Skin epidermis (tissue), 12 donors: ENCODE measurements around the gene CHMP1A.
"Not testable (repeated sequence)": the region's sequence is repeated elsewhere in the genome, so short reads cannot be mapped to it uniquely, and the experiment has no call there.

Source experiments
- H3K27ac ChIP-seq, 21 experiments: fragments of 200-600 bp; sonication (generic) in 11 of 21; one replicate each; pipeline ENCODE4 v1.5.0; 2020; ENCODE audit warnings: mild to moderate bottlenecking in 3 of 21, inconsistent platforms in 2 of 21, moderate library complexity in 2 of 21
- H3K4me3 ChIP-seq, 7 experiments: fragments of 200-600 bp; sonication (generic) in 2 of 7; one replicate each; pipeline ENCODE4 v1.5.0; 2020; ENCODE audit warnings: inconsistent platforms in 2 of 7, mild to moderate bottlenecking in 2 of 7, moderate library complexity in 1 of 7

CHMP1A gene

DNA sequence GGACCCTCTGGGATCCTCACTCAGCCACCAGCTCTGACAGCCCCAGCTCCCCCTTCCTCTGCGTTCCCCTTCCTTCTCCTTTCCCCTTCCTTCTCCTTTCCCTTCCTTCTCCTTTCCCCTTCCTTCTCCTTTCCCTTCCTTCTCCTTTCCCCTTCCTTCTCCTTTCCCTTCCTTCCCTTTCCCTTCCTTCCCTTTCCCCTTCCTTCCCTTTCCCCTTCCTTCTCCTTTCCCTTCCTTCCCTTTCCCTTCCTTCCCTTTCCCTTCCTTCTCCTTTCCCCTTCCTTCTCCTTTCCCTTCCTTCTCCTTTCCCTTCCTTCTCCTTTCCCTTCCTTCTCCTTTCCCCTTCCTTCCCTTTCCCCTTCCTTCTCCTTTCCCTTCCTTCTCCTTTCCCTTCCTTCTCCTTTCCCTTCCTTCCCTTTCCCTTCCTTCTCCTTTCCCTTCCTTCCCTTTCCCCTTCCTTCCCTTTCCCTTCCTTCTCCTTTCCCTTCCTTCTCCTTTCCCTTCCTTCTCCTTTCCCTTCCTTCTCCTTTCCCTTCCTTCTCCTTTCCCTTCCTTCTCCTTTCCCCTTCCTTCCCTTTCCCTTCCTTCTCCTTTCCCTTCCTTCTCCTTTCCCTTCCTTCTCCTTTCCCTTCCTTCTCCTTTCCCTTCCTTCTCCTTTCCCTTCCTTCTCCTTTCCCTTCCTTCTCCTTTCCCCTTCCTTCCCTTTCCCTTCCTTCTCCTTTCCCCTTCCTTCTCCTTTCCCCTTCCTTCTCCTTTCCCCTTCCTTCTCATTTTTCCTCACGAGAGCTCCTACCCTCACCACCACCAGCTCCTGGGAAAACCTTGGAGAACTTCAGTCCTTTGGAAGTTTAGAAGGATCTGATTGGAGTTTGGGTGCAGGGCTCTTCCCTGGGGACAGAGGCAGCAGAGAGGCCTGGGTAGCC is 22.8 kb downstream of the CHMP1A start:
- not testable (repeated sequence) for H3K4me3 ChIP-seq, H3K27ac ChIP-seq

DNA sequence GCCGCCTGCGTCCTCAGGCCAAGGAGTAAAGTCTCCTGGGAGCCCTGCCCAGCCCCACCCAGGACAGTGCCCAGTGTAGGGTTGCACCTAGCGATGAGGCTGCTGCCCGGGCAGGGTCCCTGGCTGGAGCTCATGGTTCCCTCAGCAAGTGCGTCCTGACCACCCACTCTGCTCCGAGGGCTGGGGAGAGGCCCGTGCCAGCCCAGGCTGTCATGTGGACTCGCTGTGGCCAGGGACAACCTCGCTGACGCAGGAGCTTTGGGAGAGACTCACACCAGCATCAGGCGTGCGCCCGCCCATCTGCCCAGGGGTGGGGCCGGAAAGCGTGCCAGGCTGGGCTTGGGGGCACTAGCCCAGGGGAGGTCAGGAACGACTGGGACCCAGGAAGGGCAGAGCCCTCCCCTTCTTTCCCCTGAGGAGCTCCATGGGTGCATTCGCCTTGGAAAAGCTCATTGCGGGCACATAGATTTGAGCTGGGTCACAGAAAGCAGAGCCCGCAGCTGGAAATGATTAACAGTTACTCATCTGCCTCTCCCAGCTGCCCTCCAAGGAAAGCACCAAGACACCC is 24.4 kb downstream of the CHMP1A start:
- Histone ChIP-seq H3K27ac (peak overlapping the region in 1 of 21 experiments; percentile 17), H3K4me3 (no peak overlapping the region)

DNA sequence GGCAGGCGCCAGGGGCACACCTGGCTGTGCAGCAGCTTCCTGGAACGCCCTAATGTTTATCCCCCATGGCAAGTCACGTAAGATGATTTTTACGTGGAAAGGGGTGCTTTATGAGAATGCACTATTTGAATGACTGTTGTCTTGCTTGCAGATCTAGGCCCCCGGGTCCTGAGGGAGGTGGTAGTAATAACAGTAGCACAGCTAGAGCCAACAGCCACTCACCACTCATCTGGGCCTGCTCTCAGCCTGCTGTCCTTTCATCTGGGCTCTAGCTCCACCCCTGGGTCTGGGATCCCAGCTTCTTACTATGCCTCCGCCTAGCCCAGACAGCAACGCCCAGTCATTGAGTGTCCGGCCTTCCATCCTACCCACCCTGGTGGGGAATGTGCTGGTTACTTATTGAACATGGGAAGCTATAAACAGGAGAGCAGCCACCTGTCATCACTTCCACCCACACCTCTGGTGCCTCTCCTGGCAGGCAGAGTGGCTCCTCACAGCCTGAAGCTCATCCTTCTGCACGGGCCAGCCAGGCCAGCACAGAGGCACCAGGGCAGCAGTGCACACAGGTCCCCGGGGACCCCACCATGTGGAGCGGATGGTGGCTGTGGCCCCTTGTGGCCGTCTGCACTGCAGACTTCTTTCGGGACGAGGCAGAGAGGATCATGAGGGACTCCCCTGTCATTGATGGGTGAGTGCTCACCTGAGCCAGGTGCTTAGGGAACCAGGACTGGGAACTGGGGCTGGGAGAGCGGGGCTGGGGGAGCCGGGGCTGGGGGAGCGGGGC is 27.5 kb downstream of the CHMP1A start:
- Histone ChIP-seq H3K4me3 (no peak overlapping the region), H3K27ac (no peak overlapping the region)

DNA sequence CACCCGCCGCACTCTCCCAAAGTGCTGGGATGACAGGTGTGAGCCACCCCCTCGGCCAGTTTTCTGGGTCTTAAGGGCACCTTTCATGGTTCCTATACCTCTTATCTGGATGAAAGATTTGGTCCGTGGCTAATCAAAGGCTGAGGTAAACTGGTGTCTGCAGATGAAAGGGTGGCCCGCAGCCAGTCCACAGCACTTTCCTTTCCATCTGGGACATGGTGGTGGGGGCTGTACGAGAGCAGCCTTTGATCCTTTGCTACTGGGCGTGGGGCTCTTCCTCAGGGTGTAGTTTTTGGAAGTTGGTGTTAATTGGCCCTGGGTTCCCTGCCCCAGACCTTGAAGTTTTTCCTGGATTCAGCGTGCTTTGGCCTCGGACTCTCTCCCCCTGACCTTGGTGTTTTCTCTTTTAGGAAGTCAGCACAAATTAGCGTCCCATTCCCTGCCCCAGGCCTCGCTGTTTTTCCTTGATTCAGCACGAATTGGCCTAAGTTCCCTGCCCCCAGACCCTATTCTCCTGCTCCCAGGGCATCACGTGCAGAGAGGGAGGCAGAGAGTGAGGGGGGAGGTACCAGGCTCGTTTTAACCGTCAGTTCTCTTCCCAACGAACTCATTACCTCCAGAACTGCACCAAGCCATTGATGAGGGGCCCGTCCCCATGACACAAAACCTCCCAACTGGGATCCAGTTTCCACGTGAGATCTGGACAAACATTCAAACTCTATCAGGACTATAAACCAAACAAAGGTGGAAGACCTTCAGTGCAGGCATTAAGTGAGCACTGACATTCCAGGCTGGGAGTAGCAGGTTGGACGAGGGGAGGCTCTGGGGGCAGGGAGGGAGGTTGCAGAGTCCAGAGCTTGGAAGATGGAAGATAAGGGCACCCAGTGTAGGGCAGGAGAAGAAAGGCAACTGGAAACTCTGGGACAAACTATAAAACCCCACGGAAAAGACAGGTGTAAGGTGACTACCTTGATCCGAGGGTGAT is 32.4 kb downstream of the CHMP1A start:
- no peak overlapping the region for H3K4me3 ChIP-seq
- H3K27ac ChIP-seq: no peak overlapping the region

DNA sequence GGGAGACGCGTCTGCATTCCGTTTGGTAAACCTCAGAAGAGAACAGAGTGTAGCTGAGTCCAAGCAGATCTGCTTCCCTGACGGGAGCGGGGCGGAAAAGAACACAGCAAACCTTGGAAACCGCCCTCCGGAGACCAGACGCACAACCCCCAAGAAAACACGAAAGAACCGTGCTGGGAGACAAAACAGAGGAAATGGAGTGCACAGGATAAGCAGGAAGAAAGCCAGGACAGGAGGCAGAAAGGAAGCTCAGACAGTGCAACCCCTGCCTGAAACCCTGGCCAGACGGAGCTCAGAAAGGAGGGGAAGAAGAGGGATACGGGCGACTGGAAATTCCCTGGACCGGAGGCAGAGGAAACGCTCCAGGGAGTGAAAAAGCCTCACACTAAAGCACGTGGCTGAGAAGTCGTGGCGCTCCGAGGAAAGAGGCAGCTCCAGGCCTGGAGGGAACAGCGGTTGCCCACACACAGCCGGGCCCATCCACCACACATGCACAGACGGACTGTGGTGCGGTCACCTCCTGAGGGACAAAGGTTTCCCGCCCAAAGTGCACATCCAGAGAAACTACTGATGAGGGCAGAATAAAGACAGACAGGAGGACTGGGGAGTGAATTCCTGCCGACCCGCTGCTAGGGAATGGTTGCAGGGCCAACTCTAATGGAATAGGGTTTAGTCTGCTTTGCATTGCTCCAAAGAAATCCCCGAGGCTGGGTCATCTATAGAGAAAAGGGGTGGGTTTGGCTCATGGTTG is 33.8 kb downstream of the CHMP1A start:
- Histone ChIP-seq H3K27ac (peak overlapping the region in 5 of 21 experiments; percentile 5 to 43 (median 15)), H3K4me3 (no peak overlapping the region)

DNA sequence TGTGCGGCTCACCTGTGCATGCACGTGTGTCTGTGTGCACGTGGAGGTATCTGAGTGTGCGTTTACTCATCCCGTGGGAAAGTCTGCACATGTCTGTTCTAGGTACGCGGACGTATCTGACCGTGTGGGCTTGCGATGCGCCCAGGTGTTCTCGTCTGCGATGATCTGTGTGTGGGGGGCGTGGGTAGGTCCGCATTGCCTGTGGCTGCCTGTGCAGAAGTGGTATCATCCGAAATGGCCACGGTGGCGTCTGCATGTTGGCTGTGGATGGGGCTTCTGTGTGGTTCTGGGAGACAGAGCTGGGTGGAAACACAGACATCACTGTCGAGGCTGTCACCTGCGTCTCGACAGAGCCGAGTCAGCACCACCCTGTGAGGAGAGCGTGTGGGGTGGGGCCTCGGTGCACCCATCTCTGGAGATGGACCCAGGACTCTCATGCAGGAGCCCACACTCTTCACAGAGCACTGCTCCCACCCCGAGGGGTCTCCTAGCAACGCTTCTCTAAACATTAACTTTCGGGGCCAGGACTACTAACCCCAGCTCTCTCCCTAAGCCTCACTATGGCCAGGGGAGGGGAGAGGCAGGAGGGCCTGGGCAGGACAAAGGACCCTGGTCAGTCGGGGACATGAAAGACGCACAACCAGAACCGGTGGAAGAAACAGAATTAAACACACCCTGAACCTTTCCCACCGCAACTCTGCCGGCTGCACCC is 35.7 kb downstream of the CHMP1A start:
- no peak overlapping the region for H3K4me3 ChIP-seq
- H3K27ac ChIP-seq: no peak overlapping the region

DNA sequence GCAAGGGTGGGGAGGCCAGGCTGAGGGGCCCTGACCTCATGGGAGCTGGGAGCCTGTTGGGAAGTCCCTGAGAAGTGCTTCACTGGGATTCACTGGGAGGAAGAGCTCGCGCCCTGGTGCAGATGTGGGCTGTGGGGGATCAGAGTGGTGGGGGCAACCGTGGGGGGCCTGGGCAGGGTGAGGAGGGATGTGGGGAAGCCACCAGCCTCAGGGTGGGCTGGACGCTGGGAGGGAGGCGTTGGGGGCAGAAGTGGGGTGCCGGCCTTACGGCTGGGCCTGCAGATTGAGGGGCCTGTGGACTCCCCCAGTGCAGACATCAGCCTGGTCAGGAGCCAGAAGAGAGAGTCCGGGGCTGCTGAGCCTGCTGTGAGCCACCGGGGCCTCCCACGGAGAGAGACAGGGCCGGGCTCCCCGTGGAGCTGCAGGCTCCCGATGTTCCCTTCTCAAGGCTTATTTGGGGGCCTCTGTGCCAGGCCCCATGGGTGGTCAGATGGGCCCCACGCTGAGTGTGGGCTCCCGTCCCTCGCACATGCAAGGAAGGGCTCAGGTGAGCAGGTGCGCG is 36.3 kb downstream of the CHMP1A start:
- Histone ChIP-seq H3K27ac (no peak overlapping the region), H3K4me3 (no peak overlapping the region)

DNA sequence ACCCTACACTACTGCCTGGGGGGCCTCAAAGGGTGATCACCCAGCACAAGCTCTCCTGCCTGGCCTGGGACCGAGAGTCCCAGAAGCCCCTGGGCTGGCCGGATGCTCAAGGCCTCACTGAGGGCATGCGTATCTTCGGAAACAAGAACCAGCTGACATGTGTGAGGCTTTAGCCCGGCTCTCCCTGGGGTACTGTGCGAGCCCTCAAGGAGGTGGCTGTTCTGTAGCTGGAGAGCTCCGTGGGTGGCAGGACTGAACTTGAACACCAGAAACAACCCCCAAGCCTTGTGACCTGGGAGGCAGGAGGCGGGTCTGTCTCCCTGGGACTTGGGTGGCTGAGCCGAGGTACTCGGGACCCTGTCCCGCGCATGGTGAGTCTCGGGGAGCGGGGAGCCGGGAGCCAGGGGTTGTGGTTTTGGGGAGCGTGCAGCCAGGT is 37.1 kb downstream of the CHMP1A start:
- H3K4me3 ChIP-seq: no peak overlapping the region
- H3K27ac ChIP-seq: no peak overlapping the region

DNA sequence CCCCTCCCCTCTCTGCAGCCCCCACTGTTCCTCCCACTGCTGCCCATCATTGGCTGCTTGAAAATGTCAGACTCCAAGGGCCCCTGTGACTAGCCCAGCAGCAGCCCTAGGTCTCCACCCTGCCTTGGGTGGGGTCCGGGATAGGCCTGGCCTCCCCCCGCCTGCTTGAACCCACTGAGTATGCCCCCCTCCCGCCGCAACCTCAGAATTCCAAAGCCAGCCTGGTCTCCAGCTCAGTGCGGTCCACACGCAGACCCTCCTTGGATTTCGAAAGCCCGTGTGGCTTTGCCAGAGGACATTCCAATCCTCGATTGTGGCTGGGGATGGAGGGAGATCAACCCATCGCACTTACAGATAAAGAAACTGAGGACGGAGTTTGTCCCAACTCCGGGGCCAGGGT is 37.7 kb downstream of the CHMP1A start:
- no peak overlapping the region for H3K27ac ChIP-seq
- no peak overlapping the region for H3K4me3 ChIP-seq

DNA sequence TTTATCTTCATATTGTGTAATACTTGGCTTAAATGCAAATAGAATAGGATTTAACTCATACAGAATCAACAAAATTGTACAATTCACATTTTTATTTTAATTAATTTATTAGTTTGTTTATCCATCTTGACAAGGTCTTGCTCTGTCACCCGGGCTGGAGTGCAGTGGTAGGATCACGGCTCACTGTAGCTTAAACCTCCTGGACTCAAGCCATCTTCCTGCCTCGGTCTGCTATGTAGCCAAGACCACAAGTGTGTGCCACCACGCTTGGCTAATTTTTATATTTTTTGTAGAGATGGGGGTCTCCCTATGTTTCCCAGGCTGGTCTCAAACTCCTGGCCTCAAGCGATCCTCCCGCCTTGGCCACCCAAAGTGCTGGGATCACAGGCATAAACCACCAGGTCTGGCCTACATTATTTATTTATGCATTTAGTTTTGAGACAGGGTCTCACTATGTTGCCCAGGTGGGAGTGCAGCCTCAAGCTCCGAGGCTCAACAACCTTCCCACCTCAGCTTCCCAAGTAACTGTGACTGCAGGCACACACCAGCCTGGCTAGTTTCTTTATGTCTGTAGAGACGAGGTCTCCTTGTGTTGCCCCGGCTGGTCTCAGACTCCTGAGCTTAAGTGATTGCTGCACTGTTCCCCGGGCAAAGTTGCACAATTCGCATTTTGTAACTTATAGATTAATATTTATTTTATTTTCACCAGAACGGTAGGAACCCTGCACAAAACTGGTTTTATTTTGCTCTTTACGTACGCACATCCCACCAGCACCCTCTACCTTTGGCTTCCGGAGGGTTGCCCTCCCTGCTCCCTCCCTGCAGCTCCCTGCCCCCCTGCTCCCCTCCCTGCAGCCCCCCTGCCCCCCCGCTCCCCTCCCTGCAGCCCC is 39.2 kb downstream of the CHMP1A start:
- no peak overlapping the region for H3K4me3 ChIP-seq
- no peak overlapping the region for H3K27ac ChIP-seq

DNA sequence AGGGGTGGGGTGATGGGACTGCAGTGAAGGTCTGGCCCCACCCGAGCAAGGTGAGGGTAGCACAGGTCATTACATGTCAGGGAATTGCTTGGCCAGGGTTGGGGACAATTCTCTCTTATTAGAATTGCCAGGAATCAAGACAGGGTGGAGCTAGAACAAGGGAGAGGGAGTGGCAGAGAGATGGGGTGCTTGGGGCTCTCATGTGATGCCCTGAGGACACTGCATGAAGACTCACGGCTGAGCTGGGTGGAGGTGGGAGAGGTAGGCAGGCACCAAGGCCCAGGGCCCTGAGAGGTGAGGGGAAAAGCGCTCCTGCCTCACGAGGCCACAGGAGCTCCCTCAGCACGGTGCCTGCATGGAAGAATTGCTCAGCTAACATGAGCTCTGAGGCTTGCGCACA is 40.5 kb downstream of the CHMP1A start:
- Histone ChIP-seq H3K27ac (peak overlapping the region in 3 of 21 experiments; percentile 43 to 69 (median 52)), H3K4me3 (no peak overlapping the region)

DNA sequence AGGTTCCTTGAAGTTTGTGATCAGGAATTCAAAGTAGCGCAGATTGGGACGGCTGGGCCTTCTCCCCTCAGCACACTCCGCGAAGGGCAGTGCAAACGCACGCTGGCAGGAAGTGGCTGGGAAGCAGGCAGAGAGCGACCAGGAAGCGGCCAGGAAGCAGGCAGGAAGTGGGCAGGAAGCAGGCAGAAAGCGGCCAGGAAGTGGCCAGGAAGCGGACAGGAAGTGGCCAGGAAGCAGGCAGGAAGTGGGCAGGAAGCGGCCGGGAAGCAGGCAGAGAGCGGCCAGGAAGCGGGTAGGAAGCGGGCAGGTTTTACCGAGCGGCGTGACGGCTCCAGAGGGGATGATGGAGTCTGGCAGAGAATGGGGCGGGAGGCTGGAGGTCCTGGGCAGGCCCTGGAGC is 40.9 kb downstream of the CHMP1A start:
- no peak overlapping the region for H3K4me3 ChIP-seq
- H3K27ac ChIP-seq: peak overlapping the region in 4 of 21 experiments; percentile 17 to 69 (median 48)

DNA sequence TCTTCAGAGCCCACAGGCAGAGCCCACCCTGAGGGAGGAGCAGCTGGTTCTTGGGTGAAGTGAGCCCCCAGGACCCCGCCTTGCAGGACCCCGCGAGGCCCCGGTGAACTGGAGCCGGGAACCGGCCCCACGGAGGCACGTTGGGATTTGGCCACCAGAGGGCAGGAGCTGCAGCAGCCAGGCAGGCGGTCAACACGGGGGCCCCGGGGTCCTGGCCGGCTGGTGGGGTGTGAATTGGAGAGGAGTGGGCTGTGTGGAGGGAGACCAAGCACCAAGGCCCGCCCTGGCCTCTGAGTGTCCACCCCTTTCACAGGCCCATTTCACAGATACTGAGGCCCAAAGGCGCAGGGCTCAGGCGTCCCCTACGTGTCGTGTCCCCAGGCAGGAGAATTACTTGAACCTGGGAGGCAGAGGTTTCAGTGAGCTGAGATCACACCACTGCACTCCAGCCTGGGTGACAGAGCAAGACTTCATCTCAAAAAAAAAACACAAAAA is 41.9 kb downstream of the CHMP1A start:
- Histone ChIP-seq H3K27ac (no peak overlapping the region), H3K4me3 (no peak overlapping the region)

DNA sequence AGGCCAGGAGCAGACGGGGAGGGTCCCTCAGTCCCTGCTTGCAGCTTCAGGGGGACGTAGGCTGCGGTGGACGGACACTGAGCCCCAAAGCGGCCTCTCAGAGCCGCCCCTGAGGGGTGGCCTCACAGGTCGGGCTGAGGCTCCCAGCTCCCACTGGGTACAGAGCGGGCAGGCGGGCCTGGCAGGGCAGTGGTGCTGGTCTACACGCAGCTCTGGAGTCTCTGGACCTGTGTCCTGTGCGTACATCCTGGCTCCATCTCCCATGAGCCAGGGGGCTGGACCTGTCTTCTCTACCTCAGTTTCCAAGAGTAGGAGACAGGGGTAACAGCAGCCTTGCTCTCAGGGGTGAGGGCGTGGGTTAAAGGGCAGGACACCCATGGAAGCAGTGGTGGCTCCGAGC is 42.3 kb downstream of the CHMP1A start:
- no peak overlapping the region for H3K27ac ChIP-seq
- no peak overlapping the region for H3K4me3 ChIP-seq

DNA sequence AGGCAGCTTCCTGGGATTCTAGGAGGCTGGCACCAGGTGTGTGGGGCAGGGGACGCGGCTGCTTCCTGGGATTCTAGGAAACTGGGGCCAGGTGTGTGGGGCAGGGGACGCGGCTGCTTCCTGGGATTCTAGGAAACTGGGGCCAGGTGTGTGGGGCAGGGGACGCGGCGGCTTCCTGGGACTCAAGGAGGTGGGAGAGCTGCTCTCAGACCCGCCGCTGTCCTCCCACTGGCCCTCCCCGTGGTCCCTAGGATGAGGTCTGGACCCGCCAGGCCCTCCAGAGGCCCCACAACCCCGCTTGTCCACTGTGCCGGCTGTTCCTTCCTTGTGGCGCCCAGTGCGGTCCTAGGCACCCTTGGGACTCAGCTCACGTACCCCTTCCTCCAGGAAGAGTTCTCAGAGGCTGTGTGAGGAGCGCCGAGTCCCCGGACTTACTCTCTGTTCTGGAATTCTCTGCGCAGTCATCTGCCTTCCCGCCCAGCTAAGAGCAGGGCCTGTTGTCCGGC is 43.5 kb downstream of the CHMP1A start:
- H3K4me3 ChIP-seq: no peak overlapping the region
- H3K27ac ChIP-seq: no peak overlapping the region

DNA sequence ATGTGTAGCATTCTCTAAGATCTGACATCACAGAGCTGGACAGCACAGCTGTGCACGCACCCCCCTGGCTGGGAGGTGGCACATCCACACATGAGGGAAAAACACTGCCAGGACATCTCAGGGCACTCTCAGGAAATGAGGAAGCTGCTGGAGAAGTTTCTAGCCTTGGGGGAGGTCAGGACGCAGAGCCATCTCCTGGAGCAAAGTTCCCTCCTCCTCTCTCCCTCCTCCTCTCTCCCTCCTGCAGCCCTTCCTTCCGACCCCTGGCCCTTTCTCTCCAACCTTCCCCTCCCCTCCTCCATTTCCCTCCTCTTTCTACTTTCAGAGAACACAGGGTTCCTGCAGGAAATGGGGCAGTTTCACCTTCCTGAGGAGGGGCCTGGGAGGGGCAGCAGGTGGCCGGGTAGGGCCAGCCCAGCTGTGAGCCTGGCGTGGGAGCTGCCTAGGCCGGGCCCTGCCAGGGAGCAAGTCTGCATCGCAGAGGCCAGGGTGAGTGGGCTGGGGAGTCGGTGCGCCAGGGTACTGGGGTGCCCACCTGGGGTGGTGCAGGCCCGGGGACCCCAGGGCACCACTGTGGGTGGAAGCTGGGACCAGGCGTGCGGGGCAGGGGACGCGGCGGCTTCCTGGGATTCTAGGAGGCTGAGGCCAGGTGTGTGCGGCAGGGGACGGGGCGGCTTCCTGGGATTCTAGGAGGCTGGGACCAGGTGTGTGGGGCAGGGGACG is 44.1 kb downstream of the CHMP1A start, which contains the start of gene DPEP1:
TSS of gene DPEP1 (plus strand) at position 412 of the 723 bp plus-strand sequence. CDS start 16,769 bp downstream, outside the sequence.
- H3K27ac ChIP-seq: no peak within 1 kb of the TSS
- no peak within 1 kb of the TSS for H3K4me3 ChIP-seq
